Glutamatergic neuron (in vitro differentiated cells): Measurements from ENCODE around the gene ZC3H10. TPM values are rescaled to one million over a fixed set of nuclear protein-coding genes. Genes with fewer than 3 reads are reported as not detected.

Experiments used
- DNase-seq: peaks from one replicate; pipeline ENCODE4 v3.0.0; 2022
- H3K27ac Mint-ChIP-seq: one replicate; pipeline ENCODE4 v1.8.0; 2020; ENCODE audit warnings: mild to moderate bottlenecking, mixed read lengths, inconsistent platforms; ENCODE audit not compliant: unreplicated experiment
- H3K27me3 Mint-ChIP-seq: one replicate; pipeline ENCODE4 v1.8.0; 2020; ENCODE audit warnings: mild to moderate bottlenecking, moderate library complexity, mixed read lengths, inconsistent platforms; ENCODE audit not compliant: unreplicated experiment
- H3K36me3 Mint-ChIP-seq: one replicate; pipeline ENCODE4 v1.8.0; 2020; ENCODE audit warnings: mild to moderate bottlenecking, mixed read lengths, inconsistent platforms; ENCODE audit not compliant: unreplicated experiment
- H3K4me1 Mint-ChIP-seq: one replicate; pipeline ENCODE4 v1.8.0; 2020; ENCODE audit warnings: mild to moderate bottlenecking, low read depth, mixed read lengths, inconsistent platforms; ENCODE audit not compliant: unreplicated experiment
- H3K4me3 Mint-ChIP-seq: one replicate; pipeline ENCODE4 v1.8.0; 2020; ENCODE audit warnings: mild to moderate bottlenecking, mixed read lengths, inconsistent platforms; ENCODE audit not compliant: unreplicated experiment
- H3K9me3 Mint-ChIP-seq: one replicate; pipeline ENCODE4 v1.8.0; 2020; ENCODE audit warnings: mild to moderate bottlenecking, moderate library complexity, mixed read lengths, inconsistent platforms; ENCODE audit not compliant: unreplicated experiment
- CTCF ChIP-seq: fragments of 200-600 bp; sonication (generic); IDR thresholded peaks from one replicate; pipeline ENCODE4 v1.5.0; 2021; ENCODE audit not compliant: partially characterized antibody, unreplicated experiment
- total RNA-seq: library from RNA; stranded (reverse); fragmentation: NEBNext Ultra II Directional; extraction: Animal tissue kit (Norgen Biotek cat#: 25700); gene quantifications from one replicate; pipeline ENCODE4 v1.2.1, GENCODE V29; 2021; ENCODE audit not compliant: unreplicated experiment

The ZC3H10 gene
- total RNA-seq, 1 donor from 2014 or later, result 11.1 TPM

- Mint-ChIP-seq H3K36me3 (no peaks in the 10 kb centered on the region), H3K27me3 (peaks cover 15% of the 10 kb centered on the region), H3K4me3 (peak overlapping the region; percentile 99), H3K9me3 (peaks cover 12% of the 10 kb centered on the region), H3K4me1 (peaks cover 15% of the 10 kb centered on the region), H3K27ac (peak overlapping the region; percentile 38)
- TF ChIP-seq CTCF, result no peak
- no peak for DNase-seq
These were observed 12.0 kb downstream of the ZC3H10 start for GRCh38 chr12:56129942-56130495.

GRCh38 chr12:56130876-56131275 lies 12.8 kb downstream of the ZC3H10 start:
- peaks cover 15% of the 10 kb centered on the region for H3K4me1 Mint-ChIP-seq
- H3K9me3 Mint-ChIP-seq, result peaks cover 12% of the 10 kb centered on the region
- peak overlapping the region; percentile 99 for H3K4me3 Mint-ChIP-seq
- H3K36me3 Mint-ChIP-seq, result peaks cover under 1% of the 10 kb centered on the region
- H3K27me3 Mint-ChIP-seq, result peaks cover 15% of the 10 kb centered on the region
- no peak for TF ChIP-seq CTCF
- H3K27ac Mint-ChIP-seq, result no peak overlapping the region
- DNase-seq, result no peak

GRCh38 chr12:56134897-56135296 lies 16.8 kb downstream of the ZC3H10 start:
- no peak for TF ChIP-seq CTCF
- H3K27ac Mint-ChIP-seq, result no peak overlapping the region
- H3K4me3 Mint-ChIP-seq, result no peak overlapping the region
- H3K36me3 Mint-ChIP-seq, result peaks cover 4% of the 10 kb centered on the region
- H3K9me3 Mint-ChIP-seq, result no peaks in the 10 kb centered on the region
- H3K4me1 Mint-ChIP-seq, result peaks cover 3% of the 10 kb centered on the region
- peaks cover 4% of the 10 kb centered on the region for H3K27me3 Mint-ChIP-seq
- no peak for DNase-seq

- Mint-ChIP-seq H3K27me3 (peaks cover 4% of the 10 kb centered on the region), H3K4me3 (no peak overlapping the region), H3K9me3 (peaks cover 1% of the 10 kb centered on the region), H3K27ac (no peak overlapping the region), H3K4me1 (no peaks in the 10 kb centered on the region), H3K36me3 (peaks cover 16% of the 10 kb centered on the region)
- no peak for DNase-seq
- no peak for TF ChIP-seq CTCF
These were observed 19.9 kb downstream of the ZC3H10 start for GRCh38 chr12:56137853-56138571.

- Mint-ChIP-seq H3K27me3 (peaks cover 4% of the 10 kb centered on the region), H3K4me1 (no peaks in the 10 kb centered on the region), H3K27ac (no peak overlapping the region), H3K36me3 (peaks cover 16% of the 10 kb centered on the region), H3K9me3 (peaks cover 5% of the 10 kb centered on the region), H3K4me3 (no peak overlapping the region)
- TF ChIP-seq CTCF, result no peak
- DNase-seq, result no peak
These were observed 24.1 kb downstream of the ZC3H10 start for GRCh38 chr12:56141946-56142784.
